H1 (cell line): ENCODE measurements around the gene PRSS12. TPM values are rescaled to one million over a fixed set of nuclear protein-coding genes. Genes with fewer than 3 reads are reported as not detected.

Experiments
- CTCF ChIA-PET: fragments of 300-600 bp; sonication (Branson Sonifier 250); formaldehyde crosslinking; loops from one replicate; lab custom pipeline; 2021; ENCODE audit not compliant: partially characterized antibody; lab: Charles Lee
- POLR2A ChIA-PET: fragments of 300-600 bp; sonication (Branson Sonifier 250); formaldehyde crosslinking; loops from one replicate; lab custom pipeline; 2021; ENCODE audit warnings: inconsistent platforms; ENCODE audit not compliant: partially characterized antibody; lab: Charles Lee
- DNase-seq, 2 experiments: peaks; one replicate each; pipeline versions ENCODE4 v3.0.0 to v3.0.0-alpha.2; 2010 to 2022; ENCODE audit warnings: low spot score in 2 of 2, low read depth in 1 of 2, mixed read lengths in 1 of 2
- FAIRE-seq: peaks from 2 replicates; lab custom pipeline; 2011; peaks lifted over from hg19 to GRCh38; lab: Jason Lieb, UNC
- H2AFZ ChIP-seq: 2 replicates; pipeline ENCODE4 v1.8.1; 2012; ENCODE audit warnings: low read length, inconsistent platforms
- H2AK5ac ChIP-seq: 2 replicates; pipeline ENCODE4 v1.6.1; 2013; ENCODE audit warnings: low read depth, low read length
- H2BK120ac ChIP-seq: replicated peaks from 2 replicates; pipeline ENCODE3; 2013; ENCODE audit warnings: low read depth, low read length, inconsistent platforms
- H2BK12ac ChIP-seq: 2 replicates; pipeline ENCODE4 v1.6.1; 2013; ENCODE audit warnings: low read depth, low read length
- H2BK15ac ChIP-seq: 2 replicates; pipeline ENCODE4 v1.6.1; 2013; ENCODE audit warnings: low read length
- H2BK20ac ChIP-seq: 2 replicates; pipeline ENCODE4 v1.6.1; 2013; ENCODE audit warnings: low read length
- H2BK5ac ChIP-seq: 2 replicates; pipeline ENCODE4 v1.6.1; 2013; ENCODE audit warnings: low read depth, low read length
- H3K14ac ChIP-seq: 2 replicates; pipeline ENCODE4 v1.6.1; 2013; ENCODE audit warnings: inconsistent platforms; ENCODE audit not compliant: insufficient read length
- H3K18ac ChIP-seq: 2 replicates; pipeline ENCODE4 v1.6.1; 2013; ENCODE audit warnings: low read length; ENCODE audit errors: extremely low read depth
- H3K23ac ChIP-seq: 2 replicates; pipeline ENCODE4 v1.6.1; 2013; ENCODE audit warnings: inconsistent platforms; ENCODE audit not compliant: insufficient read length
- H3K23me2 ChIP-seq: 2 replicates; pipeline ENCODE4 v1.6.1; 2013; ENCODE audit warnings: low read depth, low read length
- H3K27ac ChIP-seq: 2 replicates; pipeline ENCODE4 v1.6.1; 2011; ENCODE audit warnings: low read depth, low read length, inconsistent platforms
- H3K27me3 ChIP-seq, 4 experiments: replicated peaks in 1 of 4; 1 replicate in 1 of 4; 2 replicates in 3 of 4; pipeline versions ENCODE4 v1.6.1 to v1.8.1; 2011 to 2013; ENCODE audit warnings: low read length in 3 of 4, mild to moderate bottlenecking in 3 of 4, inconsistent platforms in 2 of 4, mixed read lengths in 2 of 4, moderate library complexity in 1 of 4; ENCODE audit not compliant: control insufficient read depth in 3 of 4, insufficient read depth in 3 of 4; ENCODE audit errors: extremely low read depth in 1 of 4
- H3K36me3 ChIP-seq, 4 experiments: 2 replicates each; pipeline versions ENCODE4 v1.6.1 to v1.8.1; 2011 to 2013; ENCODE audit warnings: mild to moderate bottlenecking in 4 of 4, low read length in 3 of 4, moderate library complexity in 2 of 4, control low read depth in 1 of 4, inconsistent platforms in 1 of 4; ENCODE audit not compliant: insufficient read depth in 4 of 4, control insufficient read depth in 2 of 4
- H3K4ac ChIP-seq: replicated peaks from 2 replicates; pipeline ENCODE3; 2013; ENCODE audit warnings: low read length, low read depth, mixed read lengths, inconsistent platforms; ENCODE audit not compliant: insufficient read length
- H3K4me1 ChIP-seq, 4 experiments: replicated peaks in 1 of 4; 1 replicate in 1 of 4; 2 replicates in 3 of 4; pipeline versions ENCODE4 v1.6.1 to v1.8.1; 2011 to 2013; ENCODE audit warnings: low read length in 3 of 4, inconsistent platforms in 2 of 4, mixed read lengths in 1 of 4; ENCODE audit not compliant: insufficient read depth in 4 of 4, control insufficient read depth in 3 of 4
- H3K4me2 ChIP-seq, 2 experiments: 2 replicates each; pipeline versions ENCODE4 v1.6.1 to v1.8.1; 2011 to 2013; ENCODE audit warnings: low read depth in 2 of 2, low read length in 2 of 2, control low read depth in 1 of 2, inconsistent platforms in 1 of 2, mild to moderate bottlenecking in 1 of 2; ENCODE audit not compliant: insufficient read depth in 1 of 2
- H3K4me3 ChIP-seq, 4 experiments: fragments of 200-600, 300-600 bp in 1 of 4; sonication (generic), shearing (Covaris generic), sonication (Bioruptor Twin) in 1 of 4; 2 replicates each; pipeline versions ENCODE4 v1.5.1 to v1.8.1; 2011 to 2016; ENCODE audit warnings: low read length in 4 of 4, low read depth in 3 of 4, control low read depth in 2 of 4, inconsistent platforms in 2 of 4, mild to moderate bottlenecking in 2 of 4, mixed read lengths in 1 of 4, moderate library complexity in 1 of 4; ENCODE audit not compliant: insufficient read depth in 2 of 4; ENCODE audit errors: extremely low read depth in 1 of 4
- H3K56ac ChIP-seq: replicated peaks from 2 replicates; pipeline ENCODE3; 2013; ENCODE audit warnings: low read depth, mild to moderate bottlenecking, mixed read lengths, low read length, inconsistent platforms; ENCODE audit not compliant: insufficient read length
- H3K79me1 ChIP-seq: 2 replicates; pipeline ENCODE4 v1.6.1; 2013; ENCODE audit warnings: low read depth, low read length, control low read depth
- H3K79me2 ChIP-seq, 2 experiments: 2 replicates each; pipeline versions ENCODE4 v1.6.1 to v1.8.1; 2012 to 2013; ENCODE audit warnings: low read length in 2 of 2, mild to moderate bottlenecking in 2 of 2, inconsistent platforms in 1 of 2; ENCODE audit not compliant: insufficient read depth in 2 of 2, control insufficient read depth in 1 of 2
- H3K9ac ChIP-seq, 4 experiments: replicated peaks in 1 of 4; 1 replicate in 1 of 4; 2 replicates in 3 of 4; pipeline versions ENCODE4 v1.6.1 to v1.8.1; 2011 to 2013; ENCODE audit warnings: low read depth in 3 of 4, low read length in 3 of 4, control low read depth in 2 of 4, mild to moderate bottlenecking in 2 of 4, moderate library complexity in 2 of 4, inconsistent platforms in 1 of 4; ENCODE audit errors: extremely low read depth in 1 of 4
- H3K9me3 ChIP-seq, 2 experiments: 2 replicates each; pipeline versions ENCODE4 v1.6.1 to v1.8.1; 2012 to 2013; ENCODE audit warnings: mild to moderate bottlenecking in 2 of 2, moderate library complexity in 2 of 2, control low read depth in 1 of 2, inconsistent platforms in 1 of 2, low read depth in 1 of 2, low read length in 1 of 2, mixed read lengths in 1 of 2; ENCODE audit not compliant: insufficient read depth in 2 of 2
- H4K20me1 ChIP-seq, 2 experiments: replicated peaks in 1 of 2; 2 replicates each; pipeline versions ENCODE3 to v1.8.1; 2011 to 2013; ENCODE audit warnings: inconsistent platforms in 2 of 2, low read length in 2 of 2, mild to moderate bottlenecking in 1 of 2; ENCODE audit not compliant: insufficient read depth in 2 of 2, control insufficient read depth in 1 of 2
- H4K5ac ChIP-seq: 2 replicates; pipeline ENCODE4 v1.6.1; 2013; ENCODE audit warnings: low read length, low read depth, mixed read lengths, inconsistent platforms; ENCODE audit not compliant: insufficient read length
- H4K8ac ChIP-seq: 2 replicates; pipeline ENCODE4 v1.8.0; 2013; ENCODE audit warnings: mild to moderate bottlenecking, moderate library complexity, low read length, inconsistent platforms; ENCODE audit not compliant: insufficient read depth; ENCODE audit errors: extremely low read depth
- H4K91ac ChIP-seq: replicated peaks from 2 replicates; pipeline ENCODE3; 2013; ENCODE audit warnings: low read length, mixed read lengths, inconsistent platforms; ENCODE audit not compliant: insufficient read length
- FOSL1 ChIP-seq: IDR thresholded peaks from 2 replicates; pipeline ENCODE4 v1.6.1; 2011; ENCODE audit warnings: mild to moderate bottlenecking, low read depth, low read length, moderate library complexity; ENCODE audit not compliant: insufficient read depth
- WGBS, 2 experiments: shearing (Covaris generic) in 1 of 2; methylation state at CpG; one replicate each; pipeline versions ENCODE4 v1.1.6 to v1.1.7; 2013 to 2015; ENCODE audit warnings: low lambda C conversion rate in 2 of 2, mixed read lengths in 2 of 2, inconsistent platforms in 1 of 2, low coverage in 1 of 2, missing lambda C conversion rate in 1 of 2; ENCODE audit not compliant: insufficient replicate concordance in 2 of 2, insufficient coverage in 1 of 2, insufficient read length in 1 of 2; ENCODE audit errors: extremely low coverage in 1 of 2, missing lambda C conversion rate in 1 of 2; 5-methylcytosine and 5-hydroxymethylcytosine counted together
- polyA plus RNA-seq, 7 experiments: library from polyadenylated mRNA; depleted of rRNA in 3 of 7; stranded (reverse) in 5 of 7; unstranded in 2 of 7; fragments of >200 nt in 5 of 7; fragments of 200-250 nt in 2 of 7; gene quantifications; 1 replicate in 5 of 7; 2 replicates in 1 of 7; 4 replicates in 1 of 7; pipeline versions ENCODE4 v1.2.1 to v1.2.3, GENCODE V29; 2011 to 2013; ENCODE audit warnings: missing spikeins in 2 of 7, mixed read lengths in 2 of 7
- total RNA-seq: library from RNA; stranded (reverse); fragmentation: NEBNext Ultra II Directional; extraction: Animal tissue kit (Norgen Biotek cat#: 25700); gene quantifications from 2 replicates; pipeline ENCODE4 v1.2.1, GENCODE V29; 2021

Gene PRSS12
- total and polyA plus RNA-seq, 2 of the 8 experiments (the other 6 are each of a cell fraction or from before 2014, with no cell fraction given) = 2.6 to 9.3 TPM

GRCh38 chr4:118356111-118356510 is 3.3 kb upstream of the PRSS12 start:
- ChIA-PET POLR2A (interaction anchor here (1.5 kb wide), 1 partner anchor 77 kb away, joined by 3 read pairs; no protein-coding TSS in a partner anchor), CTCF (interaction anchor here (6.0 kb wide), 1 partner anchor 15 kb away, joined by 62 read pairs; no protein-coding TSS in a partner anchor)
- H3K9ac ChIP-seq = no peak overlapping the region
- no peaks in the 10 kb centered on the region for H3K36me3 ChIP-seq
- H4K8ac ChIP-seq = no peak overlapping the region
- no peak for FAIRE-seq
- H3K18ac ChIP-seq = no peak overlapping the region
- no peak overlapping the region for H3K56ac ChIP-seq
- H3K14ac ChIP-seq = no peak overlapping the region
- no peaks in the 10 kb centered on the region for H3K9me3 ChIP-seq
- H3K23ac ChIP-seq = no peak overlapping the region
- H4K5ac ChIP-seq = no peak overlapping the region
- H2BK12ac ChIP-seq = no peak overlapping the region
- whole genome bisulfite sequencing, 2 experiments = 89% methylated on average over 4 of the region's 4 CpGs; no CpG with 5 or more reads in 1 of the 2 experiments
- H3K4me1 ChIP-seq = peaks cover 0 to 7% (median 0%) of the 10 kb centered on the region in 4 experiments; a peak in 3 of 7 replicates
- H3K4me3 ChIP-seq = no peak overlapping the region
- no peak overlapping the region for H4K91ac ChIP-seq
- TF ChIP-seq FOSL1 = no peak
- H2BK120ac ChIP-seq = no peak overlapping the region
- no peaks in the 10 kb centered on the region for H3K79me2 ChIP-seq
- no peaks in the 10 kb centered on the region for H3K79me1 ChIP-seq
- H3K23me2 ChIP-seq = peaks cover 8% of the 10 kb centered on the region; the same call in 1 of the 2 replicates
- H2BK5ac ChIP-seq = no peak overlapping the region
- H3K4me2 ChIP-seq = no peak overlapping the region
- no peak overlapping the region for H3K27ac ChIP-seq
- H3K27me3 ChIP-seq = peaks cover 0 to 15% (median 10%) of the 10 kb centered on the region in 4 experiments; a peak in 5 of 7 replicates
- DNase-seq = no peak
- no peak overlapping the region for H2BK20ac ChIP-seq
- H2AFZ ChIP-seq = no peak overlapping the region
- no peak overlapping the region for H3K4ac ChIP-seq
- no peak overlapping the region for H2AK5ac ChIP-seq
- H4K20me1 ChIP-seq = no peaks in the 10 kb centered on the region
- H2BK15ac ChIP-seq = no peak overlapping the region
